Caco-2 (cell line): Measurements from ENCODE around the gene WASHC3. TPM values are rescaled to one million over a fixed set of nuclear protein-coding genes. Genes with fewer than 3 reads are reported as not detected.

Source experiments
- BruUV-seq: library from RNA; stranded (reverse); fragments of 400-500 nt; replicated peaks from 2 replicates; lab custom pipeline; 2021; lab: Mats Ljungman, UMichigan
- CTCF ChIA-PET: fragments of 300-600 bp; sonication (Branson Sonifier 250); formaldehyde crosslinking; loops from one replicate; lab custom pipeline; 2022; ENCODE audit warnings: antibody characterized with exemption; lab: Charles Lee
- POLR2A ChIA-PET: fragments of 300-600 bp; sonication (Branson Sonifier 250); formaldehyde crosslinking; loops from one replicate; lab custom pipeline; 2022; ENCODE audit warnings: antibody characterized with exemption; lab: Charles Lee
- DNase-seq, 2 experiments: peaks; one replicate each; pipeline versions ENCODE4 v3.0.0 to v3.0.0-alpha.2; 2020 to 2022
- H3K27me3 ChIP-seq: replicated peaks from 2 replicates; pipeline ENCODE4 v1.6.0; 2011; ENCODE audit warnings: low read length; ENCODE audit not compliant: control insufficient read depth, insufficient read depth
- H3K36me3 ChIP-seq: 2 replicates; pipeline ENCODE4 v1.5.1; 2011; ENCODE audit warnings: low read length; ENCODE audit not compliant: control insufficient read depth, insufficient read depth
- H3K4me1 ChIP-seq: fragments of 250-450 bp; sonication (Bioruptor Pico); 2 replicates; pipeline ENCODE4 v1.5.1; 2020; ENCODE audit warnings: mild to moderate bottlenecking
- H3K4me3 ChIP-seq: 2 replicates; pipeline ENCODE4 v1.5.1; 2011; ENCODE audit warnings: low read depth, mild to moderate bottlenecking, control low read depth, low read length
- H3K9me3 ChIP-seq: fragments of 250-450 bp; sonication (Bioruptor Pico); 2 replicates; pipeline ENCODE4 v1.5.1; 2020; ENCODE audit warnings: mild to moderate bottlenecking, moderate library complexity
- H3K27ac Mint-ChIP-seq: one replicate; pipeline ENCODE4 v1.8.0; 2022; ENCODE audit warnings: mixed read lengths; ENCODE audit not compliant: unreplicated experiment
- H3K27me3 Mint-ChIP-seq: one replicate; pipeline ENCODE4 v1.8.0; 2022; ENCODE audit warnings: mixed read lengths; ENCODE audit not compliant: insufficient read depth, unreplicated experiment
- H3K36me3 Mint-ChIP-seq: one replicate; pipeline ENCODE4 v1.8.0; 2022; ENCODE audit warnings: mild to moderate bottlenecking, mixed read lengths; ENCODE audit not compliant: insufficient read depth, unreplicated experiment
- H3K4me1 Mint-ChIP-seq: one replicate; pipeline ENCODE4 v1.8.0; 2022; ENCODE audit warnings: low read depth, mixed read lengths; ENCODE audit not compliant: unreplicated experiment
- H3K4me3 Mint-ChIP-seq: one replicate; pipeline ENCODE4 v1.8.0; 2022; ENCODE audit warnings: mild to moderate bottlenecking, moderate library complexity, mixed read lengths; ENCODE audit not compliant: unreplicated experiment
- H3K9me3 Mint-ChIP-seq: one replicate; pipeline ENCODE4 v1.8.0; 2022; ENCODE audit warnings: mixed read lengths; ENCODE audit not compliant: unreplicated experiment
- CTCF ChIP-seq, 2 experiments: fragments of 200-600 bp in 1 of 2; IDR thresholded peaks; 1 replicate in 1 of 2; 2 replicates in 1 of 2; pipeline versions ENCODE4 v1.5.1 to v1.8.0; 2011 to 2022; ENCODE audit warnings: antibody characterized with exemption in 1 of 2, control low read depth in 1 of 2, inconsistent platforms in 1 of 2, low read depth in 1 of 2, low read length in 1 of 2, mild to moderate bottlenecking in 1 of 2, moderate library complexity in 1 of 2; ENCODE audit not compliant: insufficient read depth in 1 of 2, severe bottlenecking in 1 of 2, unreplicated experiment in 1 of 2
- intact Hi-C: fragments of 100-400 bp; cut with micrococcal nuclease; formaldehyde crosslinking; loops from one replicate; pipeline ENCODE4 v1.10.0; 2022; ENCODE audit not compliant: unreplicated experiment
- total RNA-seq: library from RNA; stranded (reverse); gene quantifications from 2 replicates; pipeline ENCODE4 v1.2.3, GENCODE V29; 2022

WASHC3 gene
- total RNA-seq, 1 experiment from 2014 or later, result 40.4 TPM

- H3K27ac Mint-ChIP-seq, result no peak overlapping the region
- BruUV-seq, result no TSS peak
Measured at GRCh38 chr12:101968770-101969169, 93.0 kb downstream of the WASHC3 start.

GRCh38 chr12:101967506-101967905 lies 94.3 kb downstream of the WASHC3 start:
- ChIA-PET CTCF (no interaction called here), POLR2A (no interaction called here)
- H3K36me3 Mint-ChIP-seq, result no peaks in the 10 kb centered on the region
- no peaks in the 10 kb centered on the region for H3K4me1 Mint-ChIP-seq
- Histone ChIP-seq H3K27me3 (no peaks in the 10 kb centered on the region), H3K36me3 (no peaks in the 10 kb centered on the region), H3K4me3 (no peak overlapping the region), H3K9me3 (no peaks in the 10 kb centered on the region), H3K4me1 (no peaks in the 10 kb centered on the region)
- H3K4me3 Mint-ChIP-seq, result no peak overlapping the region
- no peak overlapping the region for H3K27ac Mint-ChIP-seq
- H3K27me3 Mint-ChIP-seq, result no peaks in the 10 kb centered on the region
- no peak for DNase-seq
- no peak for TF ChIP-seq CTCF (IDR thresholded peaks at IDR 0.05; ENCODE audit: insufficient read depth in 1 of 2, low read depth in 1 of 2, low read length in 1 of 2, severe bottlenecking in 1 of 2, unreplicated experiment in 1 of 2)
- intact Hi-C loops, result no loop called here
- H3K9me3 Mint-ChIP-seq, result no peaks in the 10 kb centered on the region
- no TSS peak for BruUV-seq

More at GRCh38 chr12:101968770-101969169, 93.0 kb downstream of the WASHC3 start:
- Mint-ChIP-seq H3K4me3 (no peak overlapping the region), H3K9me3 (no peaks in the 10 kb centered on the region), H3K4me1 (no peaks in the 10 kb centered on the region), H3K36me3 (no peaks in the 10 kb centered on the region), H3K27me3 (no peaks in the 10 kb centered on the region)
- no peaks in the 10 kb centered on the region for H3K27me3 ChIP-seq
- no peak overlapping the region for H3K4me3 ChIP-seq
- TF ChIP-seq CTCF (IDR thresholded peaks at IDR 0.05; ENCODE audit: insufficient read depth in 1 of 2, low read depth in 1 of 2, low read length in 1 of 2, severe bottlenecking in 1 of 2, unreplicated experiment in 1 of 2), result no peak
- no peaks in the 10 kb centered on the region for H3K9me3 ChIP-seq
- no peak for DNase-seq
- POLR2A ChIA-PET, result no interaction called here
- no peaks in the 10 kb centered on the region for H3K36me3 ChIP-seq
- CTCF ChIA-PET, result no interaction called here
- H3K4me1 ChIP-seq, result no peaks in the 10 kb centered on the region
- intact Hi-C loops, result no loop called here

- no peak overlapping the region for H3K4me3 ChIP-seq
- no peaks in the 10 kb centered on the region for H3K27me3 Mint-ChIP-seq
- H3K4me1 ChIP-seq, result no peaks in the 10 kb centered on the region
- BruUV-seq, result no TSS peak
- H3K36me3 Mint-ChIP-seq, result no peaks in the 10 kb centered on the region
- ChIA-PET CTCF (no interaction called here), POLR2A (no interaction called here)
- no peak overlapping the region for H3K4me3 Mint-ChIP-seq
- H3K9me3 ChIP-seq, result no peaks in the 10 kb centered on the region
- H3K27ac Mint-ChIP-seq, result no peak overlapping the region
- intact Hi-C loops, result no loop called here
- no peaks in the 10 kb centered on the region for H3K36me3 ChIP-seq
- TF ChIP-seq CTCF (IDR thresholded peaks at IDR 0.05; ENCODE audit: insufficient read depth in 1 of 2, low read depth in 1 of 2, low read length in 1 of 2, severe bottlenecking in 1 of 2, unreplicated experiment in 1 of 2), result no peak
- no peaks in the 10 kb centered on the region for H3K9me3 Mint-ChIP-seq
- no peak for DNase-seq
- no peaks in the 10 kb centered on the region for H3K27me3 ChIP-seq
- no peaks in the 10 kb centered on the region for H3K4me1 Mint-ChIP-seq
Measured at GRCh38 chr12:101966496-101966895, 95.3 kb downstream of the WASHC3 start.
